K562 (cell line): ENCODE results near the gene LPIN2. TPM values are rescaled to one million over a fixed set of nuclear protein-coding genes. Genes with fewer than 3 reads are reported as not detected.

Source experiments
- EP400 ChIP-seq: fragments of 450-650 bp; IDR thresholded peaks from 2 replicates; pipeline ENCODE4 v1.6.1; 2017; ENCODE audit warnings: antibody characterized with exemption, mild to moderate bottlenecking, moderate library complexity
- JUN ChIP-seq, 2 experiments: sonication (generic) in 1 of 2; formaldehyde crosslinking in 1 of 2; IDR thresholded peaks; 2 replicates each; pipeline versions ENCODE4 v1.6.1 to v1.8.0; 2012 to 2022; ENCODE audit warnings: borderline replicate concordance in 2 of 2, mild to moderate bottlenecking in 2 of 2, improper control_type of control experiment in 1 of 2, low read depth in 1 of 2, low read length in 1 of 2, missing genetic modification reagents in 1 of 2
- NFXL1 ChIP-seq: fragments of 450-650 bp; formaldehyde crosslinking; IDR thresholded peaks from 2 replicates; pipeline ENCODE4 v1.4.0; 2021; ENCODE audit warnings: mild to moderate bottlenecking
- PCBP1 ChIP-seq: fragments of 200-400 bp; formaldehyde crosslinking; IDR thresholded peaks from 2 replicates; pipeline ENCODE4 v1.6.1; 2018; ENCODE audit warnings: mild to moderate bottlenecking, low read depth, low read length; ENCODE audit not compliant: poor library complexity, severe bottlenecking
- RAD51 ChIP-seq: fragments of 450-650 bp; IDR thresholded peaks from 2 replicates; pipeline ENCODE4 v1.7.1; 2016; ENCODE audit warnings: low read depth, mild to moderate bottlenecking, borderline replicate concordance
- RUNX1 ChIP-seq: sonication (generic); IDR thresholded peaks from 2 replicates; pipeline ENCODE4 v1.6.1; 2016; ENCODE audit warnings: antibody characterized with exemption, low read depth
- ZNF217 ChIP-seq: sonication (generic); formaldehyde crosslinking; IDR thresholded peaks from 2 replicates; pipeline ENCODE4 v1.8.0; 2022; ENCODE audit warnings: mild to moderate bottlenecking, missing genetic modification reagents
- polyA plus RNA-seq, 8 experiments: library from polyadenylated mRNA; depleted of rRNA in 4 of 8; stranded (reverse) in 5 of 8; unstranded in 3 of 8; fragments of >200 nt; fragmentation: Nextera tagmentation in 2 of 8; fragmentation: Illumina TruSeq in 1 of 8; extraction: Ambion mirVana in 2 of 8; extraction: Trizol in 1 of 8; gene quantifications; 2 replicates each; pipeline versions ENCODE4 v1.2.1 to v1.2.3, GENCODE V29; 2011 to 2014; ENCODE audit warnings: inconsistent platforms in 1 of 8, missing spikeins in 1 of 8
- total RNA-seq, 7 experiments: library from RNA; depleted of rRNA in 6 of 7; stranded (reverse); fragments of >200 nt in 6 of 7; fragmentation: Illumina TruSeq in 2 of 7; extraction: Trizol in 2 of 7; gene quantifications; 2 replicates each; pipeline versions ENCODE4 v1.2.1 to v1.2.3, GENCODE V29; 2011 to 2021; ENCODE audit warnings: low replicate concordance in 1 of 7
- TF ChIP-seq, protein P1 (sequence below), 2 experiments: IDR thresholded peaks in 1 of 2; conservative IDR thresholded peaks in 1 of 2; 2 replicates each; pipeline ENCODE4 v1.6.1; 2016; ENCODE audit warnings: low read depth in 2 of 2, mild to moderate bottlenecking in 1 of 2, missing compliant biosample characterization in 1 of 2, missing genetic modification characterization in 1 of 2, moderate library complexity in 1 of 2
- TF ChIP-seq, protein P2 (sequence below): fragments of 250-450 bp; sonication (Bioruptor Pico); IDR thresholded peaks from 2 replicates; pipeline ENCODE4 v1.8.0; 2021; ENCODE audit warnings: moderate library complexity, mild to moderate bottlenecking, inconsistent platforms
- TF ChIP-seq, protein P3 (sequence below): fragments of 250-450 bp; sonication (Bioruptor Pico); IDR thresholded peaks from 2 replicates; pipeline ENCODE4 v1.8.0; 2022; ENCODE audit warnings: inconsistent platforms, mild to moderate bottlenecking, moderate library complexity, borderline replicate concordance
- TF ChIP-seq, protein P4 (sequence below): fragments of 250-450 bp; sonication (Bioruptor Pico); IDR thresholded peaks from 2 replicates; pipeline ENCODE4 v1.8.0; 2022; ENCODE audit warnings: moderate library complexity, mild to moderate bottlenecking, inconsistent platforms
- TF ChIP-seq, protein P5 (sequence below), 2 experiments: fragments of 450-650 bp; IDR thresholded peaks; 2 replicates each; pipeline ENCODE4 v1.6.1; 2018; ENCODE audit warnings: mild to moderate bottlenecking in 2 of 2, low read depth in 1 of 2; ENCODE audit not compliant: partially characterized antibody in 2 of 2

Gene LPIN2
- total and polyA plus RNA-seq, 9 of the 15 experiments (the other 6 are each of a cell fraction or from before 2014, with no cell fraction given), result 5.2 to 34.8 (median 24.6) TPM

DNA sequence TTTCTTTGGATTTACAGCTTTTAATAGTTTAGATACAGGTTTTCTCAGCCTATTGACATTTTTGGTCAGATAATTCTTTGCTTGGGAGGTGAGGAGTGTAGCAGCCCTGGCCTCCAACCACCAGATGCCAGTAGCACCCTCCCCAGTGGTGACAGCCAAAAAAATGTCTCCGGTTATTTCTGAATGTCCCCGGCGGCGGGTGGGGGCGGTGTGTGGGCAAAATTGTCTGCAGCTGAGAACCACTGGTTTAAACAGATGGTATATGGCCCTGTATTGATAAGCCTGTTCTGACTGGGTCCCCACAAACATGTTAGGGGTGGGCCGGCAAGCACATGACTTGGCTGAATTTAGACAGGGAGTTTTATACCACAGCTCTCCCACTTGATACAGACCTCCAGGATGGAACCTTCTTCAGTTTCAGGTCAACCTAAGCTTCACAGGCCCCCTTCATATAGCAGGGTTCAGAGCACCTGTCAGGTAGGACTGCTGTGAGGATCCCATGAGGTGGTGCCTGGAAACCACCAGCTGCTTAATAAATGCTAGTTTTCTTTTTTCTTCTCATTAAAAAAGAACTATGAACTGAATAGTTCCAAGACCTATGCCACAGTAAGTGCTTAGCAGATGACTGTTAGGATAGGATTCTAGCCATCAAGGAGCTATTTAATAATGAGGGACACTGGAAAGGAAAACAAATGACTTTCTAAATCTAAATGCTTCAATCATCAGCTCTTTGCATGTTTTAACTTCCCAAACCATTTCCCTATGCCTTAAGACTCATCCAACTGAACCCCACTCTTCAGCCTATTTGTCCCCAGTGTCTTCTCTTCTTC is 18.1 kb downstream of the LPIN2 start (continued):
- TF ChIP-seq EP400 (peak; percentile 49; the same call in 1 of the 2 replicates), NFXL1 (no peak), RUNX1 (no peak), ZNF217 (CRISPR knock-in tag) (no peak), PCBP1 (no peak), JUN (IDR thresholded peaks at IDR 0.05; ENCODE audit: borderline replicate concordance, low read depth, low read length) (no peak), JUN (CRISPR knock-in tag; IDR thresholded peaks at IDR 0.05; ENCODE audit: borderline replicate concordance) (no peak), RAD51 (0 out of 2 replicates have a peak, but pooled peaks have one; percentile 11)
- TF ChIP-seq, protein P1, sequence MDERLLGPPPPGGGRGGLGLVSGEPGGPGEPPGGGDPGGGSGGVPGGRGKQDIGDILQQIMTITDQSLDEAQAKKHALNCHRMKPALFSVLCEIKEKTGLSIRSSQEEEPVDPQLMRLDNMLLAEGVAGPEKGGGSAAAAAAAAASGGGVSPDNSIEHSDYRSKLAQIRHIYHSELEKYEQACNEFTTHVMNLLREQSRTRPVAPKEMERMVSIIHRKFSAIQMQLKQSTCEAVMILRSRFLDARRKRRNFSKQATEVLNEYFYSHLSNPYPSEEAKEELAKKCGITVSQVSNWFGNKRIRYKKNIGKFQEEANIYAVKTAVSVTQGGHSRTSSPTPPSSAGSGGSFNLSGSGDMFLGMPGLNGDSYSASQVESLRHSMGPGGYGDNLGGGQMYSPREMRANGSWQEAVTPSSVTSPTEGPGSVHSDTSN (CRISPR knock-in tag; IDR thresholded peaks at IDR 0.05; ENCODE audit: low read depth), result no peak
- TF ChIP-seq, protein P1 (tag; conservative IDR thresholded peaks at IDR 0.05; ENCODE audit: low read depth), result 0 out of 2 replicates have a peak, but pooled peaks have one; percentile 13
- TF ChIP-seq, protein P2, sequence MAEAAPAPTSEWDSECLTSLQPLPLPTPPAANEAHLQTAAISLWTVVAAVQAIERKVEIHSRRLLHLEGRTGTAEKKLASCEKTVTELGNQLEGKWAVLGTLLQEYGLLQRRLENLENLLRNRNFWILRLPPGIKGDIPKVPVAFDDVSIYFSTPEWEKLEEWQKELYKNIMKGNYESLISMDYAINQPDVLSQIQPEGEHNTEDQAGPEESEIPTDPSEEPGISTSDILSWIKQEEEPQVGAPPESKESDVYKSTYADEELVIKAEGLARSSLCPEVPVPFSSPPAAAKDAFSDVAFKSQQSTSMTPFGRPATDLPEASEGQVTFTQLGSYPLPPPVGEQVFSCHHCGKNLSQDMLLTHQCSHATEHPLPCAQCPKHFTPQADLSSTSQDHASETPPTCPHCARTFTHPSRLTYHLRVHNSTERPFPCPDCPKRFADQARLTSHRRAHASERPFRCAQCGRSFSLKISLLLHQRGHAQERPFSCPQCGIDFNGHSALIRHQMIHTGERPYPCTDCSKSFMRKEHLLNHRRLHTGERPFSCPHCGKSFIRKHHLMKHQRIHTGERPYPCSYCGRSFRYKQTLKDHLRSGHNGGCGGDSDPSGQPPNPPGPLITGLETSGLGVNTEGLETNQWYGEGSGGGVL (CRISPR knock-in tag), result no peak
- TF ChIP-seq, protein P3, sequence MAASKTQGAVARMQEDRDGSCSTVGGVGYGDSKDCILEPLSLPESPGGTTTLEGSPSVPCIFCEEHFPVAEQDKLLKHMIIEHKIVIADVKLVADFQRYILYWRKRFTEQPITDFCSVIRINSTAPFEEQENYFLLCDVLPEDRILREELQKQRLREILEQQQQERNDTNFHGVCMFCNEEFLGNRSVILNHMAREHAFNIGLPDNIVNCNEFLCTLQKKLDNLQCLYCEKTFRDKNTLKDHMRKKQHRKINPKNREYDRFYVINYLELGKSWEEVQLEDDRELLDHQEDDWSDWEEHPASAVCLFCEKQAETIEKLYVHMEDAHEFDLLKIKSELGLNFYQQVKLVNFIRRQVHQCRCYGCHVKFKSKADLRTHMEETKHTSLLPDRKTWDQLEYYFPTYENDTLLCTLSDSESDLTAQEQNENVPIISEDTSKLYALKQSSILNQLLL (CRISPR knock-in tag), result no peak
- TF ChIP-seq, protein P4, sequence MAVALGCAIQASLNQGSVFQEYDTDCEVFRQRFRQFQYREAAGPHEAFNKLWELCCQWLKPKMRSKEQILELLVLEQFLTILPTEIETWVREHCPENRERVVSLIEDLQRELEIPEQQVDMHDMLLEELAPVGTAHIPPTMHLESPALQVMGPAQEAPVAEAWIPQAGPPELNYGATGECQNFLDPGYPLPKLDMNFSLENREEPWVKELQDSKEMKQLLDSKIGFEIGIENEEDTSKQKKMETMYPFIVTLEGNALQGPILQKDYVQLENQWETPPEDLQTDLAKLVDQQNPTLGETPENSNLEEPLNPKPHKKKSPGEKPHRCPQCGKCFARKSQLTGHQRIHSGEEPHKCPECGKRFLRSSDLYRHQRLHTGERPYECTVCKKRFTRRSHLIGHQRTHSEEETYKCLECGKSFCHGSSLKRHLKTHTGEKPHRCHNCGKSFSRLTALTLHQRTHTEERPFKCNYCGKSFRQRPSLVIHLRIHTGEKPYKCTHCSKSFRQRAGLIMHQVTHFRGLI (CRISPR knock-in tag), result no peak
- TF ChIP-seq, protein P5, sequence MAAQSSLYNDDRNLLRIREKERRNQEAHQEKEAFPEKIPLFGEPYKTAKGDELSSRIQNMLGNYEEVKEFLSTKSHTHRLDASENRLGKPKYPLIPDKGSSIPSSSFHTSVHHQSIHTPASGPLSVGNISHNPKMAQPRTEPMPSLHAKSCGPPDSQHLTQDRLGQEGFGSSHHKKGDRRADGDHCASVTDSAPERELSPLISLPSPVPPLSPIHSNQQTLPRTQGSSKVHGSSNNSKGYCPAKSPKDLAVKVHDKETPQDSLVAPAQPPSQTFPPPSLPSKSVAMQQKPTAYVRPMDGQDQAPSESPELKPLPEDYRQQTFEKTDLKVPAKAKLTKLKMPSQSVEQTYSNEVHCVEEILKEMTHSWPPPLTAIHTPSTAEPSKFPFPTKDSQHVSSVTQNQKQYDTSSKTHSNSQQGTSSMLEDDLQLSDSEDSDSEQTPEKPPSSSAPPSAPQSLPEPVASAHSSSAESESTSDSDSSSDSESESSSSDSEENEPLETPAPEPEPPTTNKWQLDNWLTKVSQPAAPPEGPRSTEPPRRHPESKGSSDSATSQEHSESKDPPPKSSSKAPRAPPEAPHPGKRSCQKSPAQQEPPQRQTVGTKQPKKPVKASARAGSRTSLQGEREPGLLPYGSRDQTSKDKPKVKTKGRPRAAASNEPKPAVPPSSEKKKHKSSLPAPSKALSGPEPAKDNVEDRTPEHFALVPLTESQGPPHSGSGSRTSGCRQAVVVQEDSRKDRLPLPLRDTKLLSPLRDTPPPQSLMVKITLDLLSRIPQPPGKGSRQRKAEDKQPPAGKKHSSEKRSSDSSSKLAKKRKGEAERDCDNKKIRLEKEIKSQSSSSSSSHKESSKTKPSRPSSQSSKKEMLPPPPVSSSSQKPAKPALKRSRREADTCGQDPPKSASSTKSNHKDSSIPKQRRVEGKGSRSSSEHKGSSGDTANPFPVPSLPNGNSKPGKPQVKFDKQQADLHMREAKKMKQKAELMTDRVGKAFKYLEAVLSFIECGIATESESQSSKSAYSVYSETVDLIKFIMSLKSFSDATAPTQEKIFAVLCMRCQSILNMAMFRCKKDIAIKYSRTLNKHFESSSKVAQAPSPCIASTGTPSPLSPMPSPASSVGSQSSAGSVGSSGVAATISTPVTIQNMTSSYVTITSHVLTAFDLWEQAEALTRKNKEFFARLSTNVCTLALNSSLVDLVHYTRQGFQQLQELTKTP (IDR thresholded peaks at IDR 0.05; ENCODE audit: low read depth in 1 of 2, partially characterized antibody in 2 of 2), result no peak
